ENCODE results near the gene TMEM119.

The TMEM119 gene

DNA sequence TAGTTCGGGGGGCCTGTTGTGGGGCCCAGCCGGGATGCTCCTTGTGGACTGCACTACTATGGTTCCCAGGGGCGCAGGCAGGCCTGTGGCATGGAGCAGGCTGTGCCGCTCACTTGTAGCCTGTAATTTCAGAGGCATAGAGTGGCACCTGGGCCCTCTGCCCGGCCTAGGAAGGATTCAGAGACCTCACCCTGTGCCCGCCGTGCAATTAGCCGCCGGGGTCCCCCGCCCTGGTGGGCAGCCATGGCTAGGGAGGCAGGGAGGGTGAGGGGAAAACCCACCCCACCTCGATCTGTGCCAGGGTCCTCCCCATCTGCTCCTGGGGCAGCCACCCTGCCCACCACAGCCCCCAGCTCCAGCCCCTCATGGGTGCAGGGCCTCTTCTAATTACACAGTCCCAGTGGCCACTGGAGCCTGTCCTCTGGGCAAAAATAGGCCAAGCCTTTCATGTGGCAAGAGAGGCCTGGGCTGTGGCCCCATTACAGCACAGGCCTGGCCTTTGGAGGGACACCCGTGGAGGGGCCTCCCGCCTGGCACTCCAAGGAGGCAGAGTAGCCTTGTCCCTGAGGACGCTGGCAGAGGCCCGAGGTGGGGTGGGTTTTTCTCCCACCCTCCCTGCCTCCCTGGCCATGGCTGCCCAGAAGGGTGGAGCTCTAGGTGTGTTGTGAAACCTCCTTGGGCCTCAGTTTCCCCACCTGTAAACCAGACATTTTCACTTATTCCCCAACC, 5.3 kb upstream of the TMEM119 start:
- H3K18ac ChIP-seq (ENCODE audit: low read length), result no peak overlapping the region
- H3K4me2 ChIP-seq (ENCODE audit: low read length), result no peak overlapping the region
- H2BK120ac ChIP-seq (ENCODE audit: low read depth, low read length), result no peak overlapping the region
- H3K79me1 ChIP-seq (ENCODE audit: low read length), result no peaks in the 10 kb centered on the region
- H3K27ac ChIP-seq (ENCODE audit: low read depth, low read length), result no peak overlapping the region
- H3K4me3 ChIP-seq (ENCODE audit: low read length), result no peak overlapping the region
- H3K4ac ChIP-seq (ENCODE audit: low read depth, low read length), result no peak overlapping the region
- no peaks in the 10 kb centered on the region for H3K4me1 ChIP-seq (ENCODE audit: control insufficient read depth, low read depth, low read length)
- H3K9ac ChIP-seq (ENCODE audit: low read length), result no peak overlapping the region
- H3K36me3 ChIP-seq (ENCODE audit: control insufficient read depth, insufficient read depth, low read length), result no peaks in the 10 kb centered on the region
- H3K23ac ChIP-seq (ENCODE audit: low read length), result no peak overlapping the region
- no peak overlapping the region for H4K8ac ChIP-seq (ENCODE audit: low read depth, low read length)
- H3K56ac ChIP-seq (ENCODE audit: low read length), result no peak overlapping the region
- WGBS (ENCODE audit: extremely low coverage, insufficient coverage, low lambda C conversion rate), result no CpG with 5 or more reads among the region's 15 CpGs
- no peak for DNase-seq
- no peaks in the 10 kb centered on the region for H3K27me3 ChIP-seq (ENCODE audit: insufficient read depth, low read length, poor library complexity)
- no peaks in the 10 kb centered on the region for H3K79me2 ChIP-seq (ENCODE audit: control insufficient read depth, insufficient read depth, low read length)
- H2BK15ac ChIP-seq (replicated peaks; ENCODE audit: low read depth), result no peak overlapping the region
- H2AK5ac ChIP-seq (ENCODE audit: low read length), result no peak overlapping the region
- H4K5ac ChIP-seq (ENCODE audit: low read length), result no peak overlapping the region
- no peak overlapping the region for H2BK5ac ChIP-seq (ENCODE audit: low read length)

DNA sequence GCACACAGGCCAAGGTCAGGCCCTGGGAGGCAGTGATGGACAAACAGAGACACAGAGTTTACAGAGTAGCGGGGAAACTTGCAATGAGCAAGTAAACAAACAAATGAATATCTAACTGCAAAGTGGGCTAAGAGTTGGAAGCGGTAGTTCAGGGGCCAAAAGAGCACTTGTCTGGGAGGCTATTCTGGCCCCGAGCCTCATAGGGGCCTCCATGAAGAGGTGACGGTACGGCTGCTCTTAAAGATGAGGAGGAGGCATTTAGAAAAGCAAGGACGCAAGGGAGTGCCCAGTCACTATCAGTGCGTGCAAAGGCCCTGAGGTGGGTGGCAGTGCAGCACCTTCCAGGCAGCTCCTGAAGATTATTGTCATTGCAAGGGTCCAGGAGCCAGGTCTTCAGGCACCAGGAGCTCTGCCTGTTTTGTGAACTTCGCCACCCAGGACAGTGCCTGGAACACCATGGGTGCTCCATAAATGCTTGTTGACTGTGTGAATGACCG, 4.4 kb upstream of the TMEM119 start:
- DNase-seq, result no peak
- Histone ChIP-seq H3K23ac (ENCODE audit: low read length) (no peak overlapping the region), H3K4ac (ENCODE audit: low read depth, low read length) (no peak overlapping the region), H3K36me3 (ENCODE audit: control insufficient read depth, insufficient read depth, low read length) (no peaks in the 10 kb centered on the region), H3K9ac (ENCODE audit: low read length) (no peak overlapping the region), H3K27ac (ENCODE audit: low read depth, low read length) (no peak overlapping the region), H4K8ac (ENCODE audit: low read depth, low read length) (no peak overlapping the region), H3K4me3 (ENCODE audit: low read length) (no peak overlapping the region), H2BK15ac (replicated peaks; ENCODE audit: low read depth) (no peak overlapping the region), H3K27me3 (ENCODE audit: insufficient read depth, low read length, poor library complexity) (no peaks in the 10 kb centered on the region), H2AK5ac (ENCODE audit: low read length) (no peak overlapping the region), H2BK5ac (ENCODE audit: low read length) (no peak overlapping the region), H3K79me2 (ENCODE audit: control insufficient read depth, insufficient read depth, low read length) (no peaks in the 10 kb centered on the region), H3K18ac (ENCODE audit: low read length) (no peak overlapping the region), H4K5ac (ENCODE audit: low read length) (no peak overlapping the region), H2BK120ac (ENCODE audit: low read depth, low read length) (no peak overlapping the region), H3K4me1 (ENCODE audit: control insufficient read depth, low read depth, low read length) (no peaks in the 10 kb centered on the region), H3K79me1 (ENCODE audit: low read length) (no peaks in the 10 kb centered on the region), H3K56ac (ENCODE audit: low read length) (no peak overlapping the region), H3K4me2 (ENCODE audit: low read length) (no peak overlapping the region)
- WGBS (ENCODE audit: extremely low coverage, insufficient coverage, low lambda C conversion rate), result no CpG with 5 or more reads among the region's 9 CpGs

DNA sequence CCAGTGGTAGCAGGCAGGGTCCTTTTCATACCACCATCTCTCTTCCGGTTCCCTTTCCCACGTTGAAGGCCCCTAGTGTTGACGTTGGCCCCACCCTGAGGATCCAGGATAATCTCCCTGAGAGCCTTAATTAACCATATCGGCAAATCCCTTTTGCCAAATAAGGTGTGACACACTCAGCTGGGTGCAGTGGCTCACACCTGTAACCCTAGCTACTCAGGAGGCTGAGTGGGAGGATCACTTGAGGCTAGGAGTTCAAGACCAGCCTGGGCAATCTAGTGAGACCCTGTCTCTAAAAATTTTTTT, 2.8 kb upstream of the TMEM119 start:
- Histone ChIP-seq H3K79me2 (ENCODE audit: control insufficient read depth, insufficient read depth, low read length) (no peaks in the 10 kb centered on the region), H3K56ac (ENCODE audit: low read length) (no peak overlapping the region), H3K4me3 (ENCODE audit: low read length) (no peak overlapping the region), H3K4me2 (ENCODE audit: low read length) (no peak overlapping the region), H3K9ac (ENCODE audit: low read length) (no peak overlapping the region), H4K5ac (ENCODE audit: low read length) (no peak overlapping the region), H4K8ac (ENCODE audit: low read depth, low read length) (no peak overlapping the region), H2BK5ac (ENCODE audit: low read length) (no peak overlapping the region), H3K36me3 (ENCODE audit: control insufficient read depth, insufficient read depth, low read length) (no peaks in the 10 kb centered on the region), H2BK15ac (replicated peaks; ENCODE audit: low read depth) (no peak overlapping the region), H3K18ac (ENCODE audit: low read length) (no peak overlapping the region), H3K79me1 (ENCODE audit: low read length) (no peaks in the 10 kb centered on the region), H3K27ac (ENCODE audit: low read depth, low read length) (no peak overlapping the region), H3K4ac (ENCODE audit: low read depth, low read length) (no peak overlapping the region), H3K23ac (ENCODE audit: low read length) (no peak overlapping the region), H3K27me3 (ENCODE audit: insufficient read depth, low read length, poor library complexity) (no peaks in the 10 kb centered on the region), H2BK120ac (ENCODE audit: low read depth, low read length) (no peak overlapping the region), H3K4me1 (ENCODE audit: control insufficient read depth, low read depth, low read length) (no peaks in the 10 kb centered on the region), H2AK5ac (ENCODE audit: low read length) (no peak overlapping the region)
- WGBS (ENCODE audit: extremely low coverage, insufficient coverage, low lambda C conversion rate), result no CpG with 5 or more reads among the region's 4 CpGs
- DNase-seq, result no peak

DNA sequence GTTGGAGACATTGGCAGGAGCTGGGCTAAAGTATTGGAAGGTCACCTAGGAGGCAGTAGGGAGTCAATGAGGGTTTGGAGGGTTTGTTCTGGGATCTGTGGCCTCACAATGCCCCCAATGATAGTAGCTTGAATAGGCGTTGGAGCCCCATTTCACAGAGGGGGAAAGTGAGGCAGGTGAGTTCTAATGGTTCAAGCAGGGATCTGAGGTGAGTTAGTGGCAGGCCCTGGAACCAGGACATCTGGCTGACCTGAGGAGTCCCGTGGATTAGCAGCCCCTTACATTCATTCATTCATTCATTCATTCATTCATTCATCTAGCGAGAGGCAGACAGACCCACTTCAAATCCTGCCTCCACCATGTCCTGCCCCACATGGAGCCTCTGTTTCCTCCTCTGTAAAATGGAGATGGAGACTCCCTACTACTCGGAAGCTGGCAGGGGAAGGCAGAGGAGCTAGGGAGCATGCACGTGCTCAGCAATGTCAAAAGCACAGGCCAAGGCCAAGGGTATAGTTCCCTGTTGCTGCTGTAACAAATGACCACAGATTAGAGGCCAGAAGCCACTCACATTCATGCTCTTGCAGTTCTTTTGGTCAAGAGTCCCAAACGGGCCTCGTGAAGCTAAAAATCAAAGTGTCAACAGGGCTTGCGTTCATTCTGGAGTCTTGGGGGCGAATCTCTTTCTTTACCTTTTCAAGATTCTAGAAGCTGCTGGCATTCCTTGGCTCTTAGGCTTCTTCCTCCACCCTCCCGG, 2.2 kb upstream of the TMEM119 start:
- Histone ChIP-seq H3K79me1 (ENCODE audit: low read length) (no peaks in the 10 kb centered on the region), H3K4ac (ENCODE audit: low read depth, low read length) (no peak overlapping the region), H3K56ac (ENCODE audit: low read length) (no peak overlapping the region), H4K8ac (ENCODE audit: low read depth, low read length) (no peak overlapping the region), H3K4me1 (ENCODE audit: control insufficient read depth, low read depth, low read length) (no peaks in the 10 kb centered on the region), H3K36me3 (ENCODE audit: control insufficient read depth, insufficient read depth, low read length) (no peaks in the 10 kb centered on the region), H2AK5ac (ENCODE audit: low read length) (no peak overlapping the region), H2BK120ac (ENCODE audit: low read depth, low read length) (no peak overlapping the region), H3K27me3 (ENCODE audit: insufficient read depth, low read length, poor library complexity) (no peaks in the 10 kb centered on the region), H4K5ac (ENCODE audit: low read length) (no peak overlapping the region), H3K27ac (ENCODE audit: low read depth, low read length) (no peak overlapping the region), H3K18ac (ENCODE audit: low read length) (no peak overlapping the region), H2BK5ac (ENCODE audit: low read length) (no peak overlapping the region), H3K23ac (ENCODE audit: low read length) (no peak overlapping the region), H3K79me2 (ENCODE audit: control insufficient read depth, insufficient read depth, low read length) (no peaks in the 10 kb centered on the region), H3K4me3 (ENCODE audit: low read length) (no peak overlapping the region), H3K9ac (ENCODE audit: low read length) (no peak overlapping the region), H3K4me2 (ENCODE audit: low read length) (no peak overlapping the region), H2BK15ac (replicated peaks; ENCODE audit: low read depth) (no peak overlapping the region)
- no peak for DNase-seq
- no CpG with 5 or more reads among the region's 10 CpGs for WGBS (ENCODE audit: extremely low coverage, insufficient coverage, low lambda C conversion rate)

DNA sequence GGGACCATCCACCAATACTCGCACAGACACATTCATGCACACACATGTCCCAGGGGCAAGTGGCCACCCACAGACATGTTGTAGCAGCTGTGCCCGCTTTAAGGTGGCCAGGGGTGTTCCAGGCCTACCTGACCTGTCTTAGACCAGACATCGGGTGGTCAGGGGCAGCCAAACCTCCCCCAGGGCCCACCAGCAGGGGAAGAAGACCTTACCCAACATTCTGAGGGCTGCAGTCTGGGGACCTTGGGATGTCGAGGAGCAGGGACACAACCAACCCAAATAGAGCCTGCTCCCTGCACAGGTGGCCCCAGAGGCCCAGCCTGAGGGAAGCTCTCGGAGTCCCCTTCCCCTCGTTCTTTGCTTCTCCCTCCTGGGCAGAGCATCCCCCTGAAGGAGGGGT, 1.7 kb upstream of the TMEM119 start:
- Histone ChIP-seq H2BK5ac (ENCODE audit: low read length) (no peak overlapping the region), H3K18ac (ENCODE audit: low read length) (no peak overlapping the region), H3K79me1 (ENCODE audit: low read length) (no peaks in the 10 kb centered on the region), H3K4me1 (ENCODE audit: control insufficient read depth, low read depth, low read length) (no peaks in the 10 kb centered on the region), H2BK120ac (ENCODE audit: low read depth, low read length) (no peak overlapping the region), H3K36me3 (ENCODE audit: control insufficient read depth, insufficient read depth, low read length) (no peaks in the 10 kb centered on the region), H3K27ac (ENCODE audit: low read depth, low read length) (no peak overlapping the region), H2AK5ac (ENCODE audit: low read length) (no peak overlapping the region), H4K5ac (ENCODE audit: low read length) (no peak overlapping the region), H3K23ac (ENCODE audit: low read length) (no peak overlapping the region), H2BK15ac (replicated peaks; ENCODE audit: low read depth) (no peak overlapping the region), H3K4me2 (ENCODE audit: low read length) (no peak overlapping the region), H3K4me3 (ENCODE audit: low read length) (no peak overlapping the region), H3K79me2 (ENCODE audit: control insufficient read depth, insufficient read depth, low read length) (no peaks in the 10 kb centered on the region), H3K56ac (ENCODE audit: low read length) (no peak overlapping the region), H4K8ac (ENCODE audit: low read depth, low read length) (no peak overlapping the region), H3K27me3 (ENCODE audit: insufficient read depth, low read length, poor library complexity) (no peaks in the 10 kb centered on the region), H3K9ac (ENCODE audit: low read length) (no peak overlapping the region), H3K4ac (ENCODE audit: low read depth, low read length) (no peak overlapping the region)
- WGBS (ENCODE audit: extremely low coverage, insufficient coverage, low lambda C conversion rate), result no CpG with 5 or more reads among the region's 6 CpGs
- no peak for DNase-seq

Data from mesendoderm (in vitro differentiated cells).